Endothelial cell of umbilical vein (primary cell): ENCODE results near the gene WSB2. TPM values are rescaled to one million over a fixed set of nuclear protein-coding genes. Genes with fewer than 3 reads are reported as not detected.

Experiments used
- BruUV-seq: library from RNA; stranded (reverse); fragments of 400-500 nt; replicated peaks from 2 replicates; lab custom pipeline; 2021; lab: Mats Ljungman, UMichigan
- CTCF ChIA-PET: fragments of 300-600, 350-600 bp; sonication (Branson Sonifier 250); formaldehyde crosslinking; loops from one replicate; lab custom pipeline; 2021; ENCODE audit warnings: antibody characterized with exemption, inconsistent platforms; lab: Charles Lee
- POLR2A ChIA-PET: fragments of 300-600, 350-600 bp; sonication (Branson Sonifier 250); formaldehyde crosslinking; loops from one replicate; lab custom pipeline; 2021; ENCODE audit warnings: antibody characterized with exemption, inconsistent platforms; lab: Charles Lee
- DNase-seq: peaks from one replicate; pipeline ENCODE4 v3.0.0-alpha.2; 2011; ENCODE audit warnings: low read depth, low spot score
- FAIRE-seq: peaks from 2 replicates; lab custom pipeline; 2011; peaks lifted over from hg19 to GRCh38; lab: Jason Lieb, UNC
- H2AFZ ChIP-seq: 2 replicates; pipeline ENCODE4 v1.6.0; 2012; ENCODE audit warnings: low read depth, low read length, control low read depth, inconsistent platforms
- H3K27ac ChIP-seq: 2 replicates; pipeline ENCODE4 v1.5.1; 2011; ENCODE audit warnings: low read depth, mild to moderate bottlenecking, control low read depth, low read length, moderate library complexity; ENCODE audit not compliant: insufficient read depth
- H3K27me3 ChIP-seq, 2 experiments: 2 replicates each; pipeline versions ENCODE4 v1.6.0 to v1.6.1; 2011; ENCODE audit warnings: low read length in 2 of 2, mixed read lengths in 1 of 2; ENCODE audit not compliant: control insufficient read depth in 2 of 2, insufficient read depth in 2 of 2
- H3K36me3 ChIP-seq, 2 experiments: 2 replicates in 1 of 2; 3 replicates in 1 of 2; pipeline ENCODE4 v1.5.1; 2011; ENCODE audit warnings: low read length in 2 of 2, mild to moderate bottlenecking in 1 of 2, moderate library complexity in 1 of 2; ENCODE audit not compliant: control insufficient read depth in 2 of 2, insufficient read depth in 2 of 2; ENCODE audit errors: extremely low read depth in 1 of 2
- H3K4me1 ChIP-seq: 3 replicates; pipeline ENCODE4 v1.5.1; 2011; ENCODE audit warnings: mild to moderate bottlenecking, low read length; ENCODE audit not compliant: control insufficient read depth, insufficient read depth; ENCODE audit errors: extremely low read depth
- H3K4me2 ChIP-seq: 2 replicates; pipeline ENCODE4 v1.6.1; 2011; ENCODE audit warnings: low read length, control low read depth, mixed read lengths; ENCODE audit not compliant: insufficient read depth
- H3K4me3 ChIP-seq, 3 experiments: fragments of 200-600 bp in 1 of 3; sonication (generic), shearing (Covaris generic) in 1 of 3; replicated peaks in 1 of 3; 2 replicates each; pipeline ENCODE4 v1.5.1; 2011 to 2016; ENCODE audit warnings: control low read depth in 3 of 3, low read length in 3 of 3, mild to moderate bottlenecking in 2 of 3, inconsistent platforms in 1 of 3, low read depth in 1 of 3, moderate library complexity in 1 of 3; ENCODE audit not compliant: insufficient read depth in 1 of 3
- H3K79me2 ChIP-seq: 2 replicates; pipeline ENCODE4 v1.6.0; 2012; ENCODE audit warnings: low read length, inconsistent platforms; ENCODE audit not compliant: control insufficient read depth, insufficient read depth
- H3K9ac ChIP-seq: replicated peaks from 2 replicates; pipeline ENCODE3; 2011; ENCODE audit warnings: low read length, control low read depth; ENCODE audit not compliant: insufficient read depth; ENCODE audit errors: extremely low read depth
- H3K9me1 ChIP-seq: replicated peaks from 3 replicates; pipeline ENCODE4 v1.6.0; 2011; ENCODE audit warnings: mild to moderate bottlenecking, low read length; ENCODE audit not compliant: control insufficient read depth, insufficient read depth; ENCODE audit errors: extremely low read depth
- H3K9me3 ChIP-seq: replicated peaks from 2 replicates; pipeline ENCODE4 v1.5.1; 2012; ENCODE audit warnings: low read length, inconsistent platforms; ENCODE audit not compliant: control insufficient read depth, insufficient read depth
- H4K20me1 ChIP-seq: replicated peaks from 2 replicates; pipeline ENCODE3; 2011; ENCODE audit warnings: mild to moderate bottlenecking, low read length; ENCODE audit not compliant: control insufficient read depth, insufficient read depth; ENCODE audit errors: extremely low read depth
- EZH2 ChIP-seq: IDR thresholded peaks from 2 replicates; pipeline ENCODE4 v1.6.1; 2012; ENCODE audit warnings: borderline replicate concordance, low read depth, mild to moderate bottlenecking, moderate library complexity, low read length, inconsistent platforms; ENCODE audit not compliant: severe bottlenecking
- FOS ChIP-seq: IDR thresholded peaks from 2 replicates; pipeline ENCODE4 v1.6.1; 2011; ENCODE audit warnings: mild to moderate bottlenecking, low read length, moderate library complexity, borderline replicate concordance; ENCODE audit not compliant: insufficient read depth
- GATA2 ChIP-seq: IDR thresholded peaks from 2 replicates; pipeline ENCODE4 v1.7.0; 2011; ENCODE audit warnings: low read depth, mild to moderate bottlenecking, moderate library complexity, mixed read lengths, low read length; ENCODE audit not compliant: insufficient read length, insufficient read depth
- JUN ChIP-seq: IDR thresholded peaks from 2 replicates; pipeline ENCODE4 v1.6.1; 2011; ENCODE audit warnings: borderline replicate concordance, low read depth; ENCODE audit not compliant: insufficient read length, insufficient read depth
- MYC ChIP-seq: IDR thresholded peaks from one replicate; pipeline ENCODE4 v1.6.1; 2011; ENCODE audit warnings: mild to moderate bottlenecking, low read depth, low read length
- POLR2A ChIP-seq: IDR thresholded peaks from 2 replicates; pipeline ENCODE4 v1.6.1; 2012; ENCODE audit warnings: low read depth, mild to moderate bottlenecking, control low read depth, low read length
- dilution Hi-C: fragments of 300-500 bp; cut with MboI; formaldehyde crosslinking; loops from one replicate; pipeline ENCODE4 v1.15.0; 2019; ENCODE audit warnings: low sequenced_read_pairs; ENCODE audit not compliant: extremely low pct_ligation_motif_present
- intact Hi-C: fragments of 100-400 bp; cut with micrococcal nuclease; formaldehyde crosslinking; loops from one replicate; pipeline ENCODE4 v1.10.0; 2022
- polyA plus RNA-seq, 4 experiments: library from polyadenylated mRNA; depleted of rRNA in 3 of 4; stranded (reverse) in 3 of 4; unstranded in 1 of 4; fragments of >200 nt; gene quantifications; 2 replicates each; pipeline versions ENCODE4 v1.2.1 to v1.2.3, GENCODE V29; 2011 to 2012; ENCODE audit warnings: missing spikeins in 1 of 4
- total RNA-seq: library from RNA; stranded (reverse); gene quantifications from 2 replicates; pipeline ENCODE4 v1.2.3, GENCODE V29; 2021
- TF ChIP-seq, protein P1 (sequence below), 2 donors: IDR thresholded peaks; 1 replicate in 1 of 2; 2 replicates in 1 of 2; pipeline ENCODE4 v1.5.1; 2011; ENCODE audit warnings: low read length in 2 of 2, mild to moderate bottlenecking in 2 of 2, moderate library complexity in 2 of 2, control low read depth in 1 of 2, inconsistent platforms in 1 of 2, low read depth in 1 of 2; ENCODE audit not compliant: insufficient read depth in 1 of 2; ENCODE audit errors: extremely low read depth in 1 of 2

WSB2 gene
- total and polyA plus RNA-seq, 2 donors (not counting 3 experiments of a cell fraction or from before 2014, with no cell fraction given): 73.6 to 107 TPM

DNA sequence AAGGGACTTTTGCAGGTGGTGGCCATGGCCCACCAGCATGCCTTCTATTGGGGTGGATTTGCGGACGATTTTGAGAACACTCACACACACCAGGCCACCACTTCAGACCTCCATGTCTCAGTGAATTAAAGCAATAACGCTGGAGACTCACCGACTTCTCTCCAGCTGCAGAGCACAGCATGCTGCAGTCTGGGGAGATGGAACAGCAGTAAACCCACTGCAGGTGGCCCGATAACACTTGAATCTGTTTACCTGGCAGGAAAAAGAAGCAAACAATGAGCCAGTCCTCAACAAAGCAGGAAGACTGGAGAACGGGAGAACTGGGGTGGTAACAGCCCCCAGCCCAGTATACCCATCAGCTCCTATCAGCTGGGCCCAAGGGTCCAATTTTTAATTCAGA, 22.8 kb downstream of the WSB2 start:
- no peak for FAIRE-seq
- TF ChIP-seq POLR2A: no peak
- no peak for TF ChIP-seq GATA2
- TF ChIP-seq EZH2: no peak
- no peak for TF ChIP-seq MYC
- no peak for TF ChIP-seq JUN
- TF ChIP-seq FOS: no peak
- TF ChIP-seq, protein P1, sequence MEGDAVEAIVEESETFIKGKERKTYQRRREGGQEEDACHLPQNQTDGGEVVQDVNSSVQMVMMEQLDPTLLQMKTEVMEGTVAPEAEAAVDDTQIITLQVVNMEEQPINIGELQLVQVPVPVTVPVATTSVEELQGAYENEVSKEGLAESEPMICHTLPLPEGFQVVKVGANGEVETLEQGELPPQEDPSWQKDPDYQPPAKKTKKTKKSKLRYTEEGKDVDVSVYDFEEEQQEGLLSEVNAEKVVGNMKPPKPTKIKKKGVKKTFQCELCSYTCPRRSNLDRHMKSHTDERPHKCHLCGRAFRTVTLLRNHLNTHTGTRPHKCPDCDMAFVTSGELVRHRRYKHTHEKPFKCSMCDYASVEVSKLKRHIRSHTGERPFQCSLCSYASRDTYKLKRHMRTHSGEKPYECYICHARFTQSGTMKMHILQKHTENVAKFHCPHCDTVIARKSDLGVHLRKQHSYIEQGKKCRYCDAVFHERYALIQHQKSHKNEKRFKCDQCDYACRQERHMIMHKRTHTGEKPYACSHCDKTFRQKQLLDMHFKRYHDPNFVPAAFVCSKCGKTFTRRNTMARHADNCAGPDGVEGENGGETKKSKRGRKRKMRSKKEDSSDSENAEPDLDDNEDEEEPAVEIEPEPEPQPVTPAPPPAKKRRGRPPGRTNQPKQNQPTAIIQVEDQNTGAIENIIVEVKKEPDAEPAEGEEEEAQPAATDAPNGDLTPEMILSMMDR (IDR thresholded peaks at IDR 0.05; ENCODE audit: extremely low read depth in 1 of 2, insufficient read depth in 1 of 2, low read depth in 1 of 2, low read length in 2 of 2): no peak
- H4K20me1 ChIP-seq: peaks cover 2% of the 10 kb centered on the region
- no peaks in the 10 kb centered on the region for H3K79me2 ChIP-seq
- CTCF ChIA-PET: no interaction called here
- intact Hi-C loops (no loop called here), dilution Hi-C loops (no loop called here)
- H3K27me3 ChIP-seq: no peaks in the 10 kb centered on the region
- H3K9me1 ChIP-seq: no peaks in the 10 kb centered on the region
- DNase-seq: no peak
- H3K4me1 ChIP-seq: peaks cover 10% of the 10 kb centered on the region
- H3K4me3 ChIP-seq: no peak overlapping the region
- peaks cover 12 to 37% of the 10 kb centered on the region in 2 experiments for H3K36me3 ChIP-seq
- no peak overlapping the region for H3K4me2 ChIP-seq
- no peak overlapping the region for H2AFZ ChIP-seq
- BruUV-seq: no TSS peak
- POLR2A ChIA-PET: no interaction called here
- H3K9ac ChIP-seq: no peak overlapping the region
- no peaks in the 10 kb centered on the region for H3K9me3 ChIP-seq
- H3K27ac ChIP-seq: no peak overlapping the region
